Tibial artery (tissue), 4 donors: ENCODE results near the gene DDX56.

Source experiments
- DNase-seq, 2 donors: peaks; one replicate each; pipeline ENCODE4 v3.0.0-alpha.2; 2019
- H3K27ac ChIP-seq, 2 donors: fragments of 200-600 bp; sonication (generic) in 1 of 2; 1 replicate in 1 of 2; 2 replicates in 1 of 2; pipeline ENCODE4 v1.5.1; 2018 to 2019; ENCODE audit warnings: mild to moderate bottlenecking in 1 of 2
- H3K27me3 ChIP-seq, 2 donors: fragments of 200-600 bp; sonication (generic) in 1 of 2; one replicate each; pipeline versions ENCODE4 v1.5.1 to v1.6.0; 2016 to 2019
- H3K36me3 ChIP-seq, 3 donors: fragments of 200-600 bp; sonication (generic) in 2 of 3; one replicate each; pipeline ENCODE4 v1.5.1; 2016 to 2019; ENCODE audit warnings: mild to moderate bottlenecking in 2 of 3
- H3K4me1 ChIP-seq, 4 donors: fragments of 200-600 bp; sonication (generic) in 2 of 4; 1 replicate in 3 of 4; 2 replicates in 1 of 4; pipeline ENCODE4 v1.5.1; 2016 to 2019
- H3K4me3 ChIP-seq, 2 donors: fragments of 200-600 bp; sonication (generic) in 1 of 2; 1 replicate in 1 of 2; 2 replicates in 1 of 2; pipeline ENCODE4 v1.5.1; 2018 to 2019; ENCODE audit warnings: mild to moderate bottlenecking in 2 of 2
- H3K9me3 ChIP-seq, 3 donors: fragments of 200-600 bp; sonication (generic) in 1 of 3; one replicate each; pipeline ENCODE4 v1.5.1; 2016 to 2019
- intact Hi-C: fragments of 100-400 bp; cut with DNase I; formaldehyde crosslinking; loops from one replicate; pipeline ENCODE4 v1.15.0; 2023; ENCODE audit warnings: low total_unique reads
- TF ChIP-seq, protein P1 (sequence below), 2 experiments: fragments of 200-600 bp in 1 of 2; fragments of 450-650 bp in 1 of 2; IDR thresholded peaks; one replicate each; pipeline ENCODE4 v1.5.1; 2017 to 2019; ENCODE audit warnings: antibody characterized with exemption in 2 of 2, mild to moderate bottlenecking in 1 of 2, moderate library complexity in 1 of 2

Gene DDX56

DNA sequence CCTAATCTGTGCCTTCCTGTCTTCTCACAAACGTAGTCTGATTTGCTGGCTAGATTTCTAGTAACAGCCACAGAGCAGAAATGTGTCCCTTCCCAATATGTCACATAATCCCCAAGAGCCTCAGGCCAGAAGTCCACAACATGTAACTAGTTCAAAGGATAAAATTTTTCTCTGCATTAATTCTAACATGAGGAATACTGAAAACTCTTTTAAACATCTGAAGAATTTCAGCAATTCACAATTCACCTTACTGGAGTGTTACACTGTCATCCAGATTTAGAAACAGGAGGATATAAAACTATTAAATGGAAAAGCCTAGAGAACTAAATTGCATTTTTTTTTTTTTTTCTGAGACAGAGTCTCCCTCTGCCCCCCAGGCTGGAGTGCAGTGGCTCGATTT lies 2.5 kb upstream of the DDX56 start:
- no peaks in the 10 kb centered on the region for H3K27me3 ChIP-seq
- no peak overlapping the region for H3K27ac ChIP-seq
- peaks cover 0 to 41% (median 35%) of the 10 kb centered on the region in 4 donors for H3K4me1 ChIP-seq
- H3K36me3 ChIP-seq: peaks cover 24 to 62% (median 38%) of the 10 kb centered on the region in 3 donors
- no peaks in the 10 kb centered on the region for H3K9me3 ChIP-seq
- no peak overlapping the region for H3K4me3 ChIP-seq
- TF ChIP-seq, protein P1, sequence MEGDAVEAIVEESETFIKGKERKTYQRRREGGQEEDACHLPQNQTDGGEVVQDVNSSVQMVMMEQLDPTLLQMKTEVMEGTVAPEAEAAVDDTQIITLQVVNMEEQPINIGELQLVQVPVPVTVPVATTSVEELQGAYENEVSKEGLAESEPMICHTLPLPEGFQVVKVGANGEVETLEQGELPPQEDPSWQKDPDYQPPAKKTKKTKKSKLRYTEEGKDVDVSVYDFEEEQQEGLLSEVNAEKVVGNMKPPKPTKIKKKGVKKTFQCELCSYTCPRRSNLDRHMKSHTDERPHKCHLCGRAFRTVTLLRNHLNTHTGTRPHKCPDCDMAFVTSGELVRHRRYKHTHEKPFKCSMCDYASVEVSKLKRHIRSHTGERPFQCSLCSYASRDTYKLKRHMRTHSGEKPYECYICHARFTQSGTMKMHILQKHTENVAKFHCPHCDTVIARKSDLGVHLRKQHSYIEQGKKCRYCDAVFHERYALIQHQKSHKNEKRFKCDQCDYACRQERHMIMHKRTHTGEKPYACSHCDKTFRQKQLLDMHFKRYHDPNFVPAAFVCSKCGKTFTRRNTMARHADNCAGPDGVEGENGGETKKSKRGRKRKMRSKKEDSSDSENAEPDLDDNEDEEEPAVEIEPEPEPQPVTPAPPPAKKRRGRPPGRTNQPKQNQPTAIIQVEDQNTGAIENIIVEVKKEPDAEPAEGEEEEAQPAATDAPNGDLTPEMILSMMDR (IDR thresholded peaks at IDR 0.05): no peak
- no peak for DNase-seq
- intact Hi-C loops: no loop called here

- Histone ChIP-seq H3K9me3 (no peaks in the 10 kb centered on the region), H3K4me3 (no peak overlapping the region), H3K4me1 (peaks cover 0 to 30% (median 25%) of the 10 kb centered on the region in 4 donors), H3K27ac (no peak overlapping the region), H3K27me3 (no peaks in the 10 kb centered on the region), H3K36me3 (peaks cover 36 to 65% (median 49%) of the 10 kb centered on the region in 3 donors)
- TF ChIP-seq, protein P1 (IDR thresholded peaks at IDR 0.05): no peak
- intact Hi-C loops: no loop called here
- DNase-seq: no peak
These were observed 1.3 kb upstream of the DDX56 start for GRCh38 chr7:44575054-44575453.

GRCh38 chr7:44574287-44574872 lies 672 bp upstream of the DDX56 start:
- Histone ChIP-seq H3K27ac (peak overlapping the region; percentile 94), H3K4me1 (peaks cover 0 to 26% (median 22%) of the 10 kb centered on the region in 4 donors), H3K36me3 (peaks cover 36 to 65% (median 52%) of the 10 kb centered on the region in 3 donors), H3K27me3 (no peaks in the 10 kb centered on the region), H3K4me3 (peak overlapping the region; percentile 79 to 99), H3K9me3 (no peaks in the 10 kb centered on the region)
- DNase-seq: no peak
- TF ChIP-seq, protein P1 (IDR thresholded peaks at IDR 0.05): no peak
- intact Hi-C loops: no loop called here

DNA sequence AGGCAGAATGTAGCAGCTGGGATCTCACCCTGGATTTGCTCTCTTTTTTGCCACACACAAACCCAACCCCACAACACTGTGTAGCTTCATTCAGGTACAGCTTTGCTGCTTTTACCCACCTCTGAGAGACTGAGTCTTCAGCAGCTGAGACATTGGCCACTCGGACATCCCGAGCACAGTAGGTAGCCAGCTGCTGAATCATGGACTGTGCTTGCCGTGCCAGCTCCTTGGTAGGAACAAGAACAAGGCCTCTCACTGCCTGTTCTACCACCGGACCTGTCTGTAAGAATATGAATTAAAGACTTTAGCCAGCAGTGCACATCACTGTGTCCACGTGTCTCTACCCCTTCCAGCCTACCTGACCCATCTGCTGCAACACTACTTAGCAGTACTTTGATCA lies 937 bp downstream of the DDX56 start:
- peak overlapping the region; percentile 79 to 99 for H3K4me3 ChIP-seq
- peak in 1 of 2 donors; percentile 38 for DNase-seq
- peak overlapping the region in 1 of 2 donors; percentile 94 for H3K27ac ChIP-seq
- no peaks in the 10 kb centered on the region for H3K9me3 ChIP-seq
- no peaks in the 10 kb centered on the region for H3K27me3 ChIP-seq
- intact Hi-C loops: no loop called here
- TF ChIP-seq, protein P1 (IDR thresholded peaks at IDR 0.05): no peak
- H3K4me1 ChIP-seq: peaks cover 0 to 26% (median 22%) of the 10 kb centered on the region in 4 donors
- H3K36me3 ChIP-seq: peaks cover 47 to 66% (median 56%) of the 10 kb centered on the region in 3 donors

GRCh38 chr7:44569959-44570358 lies 3.7 kb downstream of the DDX56 start:
- Histone ChIP-seq H3K9me3 (no peaks in the 10 kb centered on the region), H3K27ac (no peak overlapping the region), H3K4me1 (peaks cover 0 to 24% (median 20%) of the 10 kb centered on the region in 4 donors), H3K27me3 (no peaks in the 10 kb centered on the region), H3K4me3 (no peak overlapping the region), H3K36me3 (peaks cover 59 to 79% (median 76%) of the 10 kb centered on the region in 3 donors)
- intact Hi-C loops: loop anchor here (5.0 to 10.0 kb wide), 3 partner anchors 75 to 548 kb away; partner anchors contain the start of gene NUDCD3
- TF ChIP-seq, protein P1 (IDR thresholded peaks at IDR 0.05): no peak
- DNase-seq: peak in 1 of 2 donors; percentile 43
